CD4-positive, alpha-beta memory T cell (primary cell): ENCODE results near the gene PTX4. TPM values are rescaled to one million over a fixed set of nuclear protein-coding genes. Genes with fewer than 3 reads are reported as not detected.
A peak's percentile ranks its signal among the peaks of the same experiment; 100 is the strongest.

Source experiments
- CTCF ChIA-PET: fragments of 350-600 bp; sonication (Branson Sonifier 250); formaldehyde crosslinking; loops from one replicate; lab custom pipeline; 2021; ENCODE audit warnings: inconsistent platforms; ENCODE audit not compliant: partially characterized antibody; lab: Charles Lee
- POLR2A ChIA-PET: fragments of 350-600 bp; sonication (Branson Sonifier 250); formaldehyde crosslinking; loops from one replicate; lab custom pipeline; 2021; ENCODE audit not compliant: partially characterized antibody; lab: Charles Lee
- DNase-seq, 5 donors: peaks; one replicate each; pipeline versions ENCODE4 v3.0.0 to v3.0.0-alpha.2; 2020 to 2022; ENCODE audit warnings: mixed read lengths in 1 of 5
- H3K27ac ChIP-seq: one replicate; pipeline ENCODE4 v1.7.0; 2013; ENCODE audit warnings: low read depth, low read length
- H3K27me3 ChIP-seq: 2 replicates; pipeline ENCODE4 v1.7.0; 2013; ENCODE audit warnings: mild to moderate bottlenecking, low read length, moderate library complexity; ENCODE audit not compliant: insufficient read depth
- H3K36me3 ChIP-seq: 2 replicates; pipeline ENCODE4 v1.7.0; 2013; ENCODE audit warnings: mild to moderate bottlenecking, low read length, moderate library complexity; ENCODE audit not compliant: insufficient read depth
- H3K4me1 ChIP-seq: 2 replicates; pipeline ENCODE4 v1.7.0; 2013; ENCODE audit warnings: mild to moderate bottlenecking, low read length, moderate library complexity; ENCODE audit not compliant: insufficient read depth
- H3K4me3 ChIP-seq, 2 donors: one replicate each; pipeline ENCODE4 v1.7.0; 2013; ENCODE audit warnings: low read length in 2 of 2, mild to moderate bottlenecking in 1 of 2
- H3K9me3 ChIP-seq, 2 donors: one replicate each; pipeline ENCODE4 v1.7.0; 2013; ENCODE audit warnings: low read length in 2 of 2, control low read depth in 1 of 2; ENCODE audit not compliant: control insufficient read depth in 1 of 2
- H3K27ac Mint-ChIP-seq, 7 donors: one replicate each; pipeline ENCODE4 v1.8.0; 2020 to 2021; ENCODE audit warnings: mixed read lengths in 7 of 7, mild to moderate bottlenecking in 6 of 7, inconsistent platforms in 3 of 7, moderate library complexity in 3 of 7
- H3K27me3 Mint-ChIP-seq, 2 donors: one replicate each; pipeline ENCODE4 v1.8.0; 2020 to 2021; ENCODE audit warnings: mixed read lengths in 2 of 2
- H3K36me3 Mint-ChIP-seq, 2 donors: one replicate each; pipeline ENCODE4 v1.8.0; 2020 to 2021; ENCODE audit warnings: mixed read lengths in 2 of 2, inconsistent platforms in 1 of 2, mild to moderate bottlenecking in 1 of 2
- H3K4me1 Mint-ChIP-seq, 4 donors: one replicate each; pipeline ENCODE4 v1.8.0; 2020 to 2021; ENCODE audit warnings: mixed read lengths in 4 of 4, mild to moderate bottlenecking in 1 of 4
- H3K4me3 Mint-ChIP-seq, 8 donors: one replicate each; pipeline ENCODE4 v1.8.0; 2020 to 2021; ENCODE audit warnings: mixed read lengths in 8 of 8, mild to moderate bottlenecking in 7 of 8, moderate library complexity in 6 of 8, inconsistent platforms in 3 of 8
- H3K9me3 Mint-ChIP-seq, 8 donors: one replicate each; pipeline ENCODE4 v1.8.0; 2020 to 2021; ENCODE audit warnings: mixed read lengths in 8 of 8, mild to moderate bottlenecking in 5 of 8, inconsistent platforms in 3 of 8, moderate library complexity in 1 of 8
- intact Hi-C: fragments of 100-400 bp; cut with micrococcal nuclease; formaldehyde crosslinking; loops from one replicate; pipeline ENCODE4 v1.15.1; 2023
- polyA plus RNA-seq, 2 donors: library from polyadenylated mRNA; unstranded; fragments of 300-500 nt; fragmentation: Illumina TruSeq; gene quantifications; one replicate each; pipeline ENCODE4 v1.2.3, GENCODE V29; 2021
- total RNA-seq, 2 experiments: library from RNA; stranded (reverse); gene quantifications; one replicate each; pipeline ENCODE4 v1.2.3, GENCODE V29; 2021

PTX4 gene
- total and polyA plus RNA-seq, 4 experiments from 2014 or later = not detected

DNA sequence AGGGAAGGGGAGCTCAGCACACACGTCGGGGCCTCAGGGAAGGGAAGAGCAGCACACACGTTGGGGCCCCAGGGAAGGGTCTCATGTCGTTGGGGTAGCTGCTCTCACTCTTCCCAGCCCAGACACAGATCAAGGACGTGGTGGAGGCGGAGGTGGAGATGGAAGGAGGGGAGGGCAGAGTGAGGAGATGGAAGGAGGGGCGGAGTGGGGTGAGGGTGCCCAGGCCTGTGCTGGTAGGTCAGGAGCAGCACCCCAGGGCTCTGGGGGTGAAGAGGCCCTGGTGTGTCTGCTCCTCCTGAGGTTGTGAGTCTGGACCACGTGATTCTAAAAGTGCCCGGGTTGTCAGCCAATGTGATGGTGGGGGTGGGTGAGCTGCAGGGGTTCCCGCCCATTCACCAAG lies 28.8 kb downstream of the PTX4 start:
- DNase-seq = no peak
- H3K4me1 ChIP-seq = no peaks in the 10 kb centered on the region
- no peaks in the 10 kb centered on the region for H3K9me3 ChIP-seq
- ChIA-PET POLR2A (no interaction called here), CTCF (no interaction called here)
- peaks cover 0 to 2% (median 0%) of the 10 kb centered on the region in 4 donors for H3K4me1 Mint-ChIP-seq
- no peaks in the 10 kb centered on the region for H3K9me3 Mint-ChIP-seq
- intact Hi-C loops = no loop called here
- no peak overlapping the region for H3K4me3 Mint-ChIP-seq
- H3K27me3 Mint-ChIP-seq = no peaks in the 10 kb centered on the region
- H3K4me3 ChIP-seq = no peak overlapping the region
- peaks cover 12% of the 10 kb centered on the region for H3K36me3 ChIP-seq
- no peak overlapping the region for H3K27ac ChIP-seq
- H3K27ac Mint-ChIP-seq = no peak overlapping the region
- H3K36me3 Mint-ChIP-seq = peaks cover 8 to 17% of the 10 kb centered on the region in 2 donors
- H3K27me3 ChIP-seq = no peaks in the 10 kb centered on the region

- Histone ChIP-seq H3K36me3 (peaks cover 12% of the 10 kb centered on the region), H3K4me3 (no peak overlapping the region), H3K4me1 (no peaks in the 10 kb centered on the region), H3K27ac (no peak overlapping the region), H3K9me3 (no peaks in the 10 kb centered on the region), H3K27me3 (no peaks in the 10 kb centered on the region)
- H3K27me3 Mint-ChIP-seq = no peaks in the 10 kb centered on the region
- CTCF ChIA-PET = no interaction called here
- H3K27ac Mint-ChIP-seq = peak overlapping the region in 1 of 7 donors; percentile 84
- POLR2A ChIA-PET = no interaction called here
- H3K9me3 Mint-ChIP-seq = no peaks in the 10 kb centered on the region
- H3K4me1 Mint-ChIP-seq = peaks cover 0 to 2% (median 0%) of the 10 kb centered on the region in 4 donors
- intact Hi-C loops = no loop called here
- no peak for DNase-seq
- peaks cover 6 to 20% of the 10 kb centered on the region in 2 donors for H3K36me3 Mint-ChIP-seq
- no peak overlapping the region for H3K4me3 Mint-ChIP-seq
Measured at GRCh38 chr16:1458977-1459341, 29.8 kb downstream of the PTX4 start.

DNA sequence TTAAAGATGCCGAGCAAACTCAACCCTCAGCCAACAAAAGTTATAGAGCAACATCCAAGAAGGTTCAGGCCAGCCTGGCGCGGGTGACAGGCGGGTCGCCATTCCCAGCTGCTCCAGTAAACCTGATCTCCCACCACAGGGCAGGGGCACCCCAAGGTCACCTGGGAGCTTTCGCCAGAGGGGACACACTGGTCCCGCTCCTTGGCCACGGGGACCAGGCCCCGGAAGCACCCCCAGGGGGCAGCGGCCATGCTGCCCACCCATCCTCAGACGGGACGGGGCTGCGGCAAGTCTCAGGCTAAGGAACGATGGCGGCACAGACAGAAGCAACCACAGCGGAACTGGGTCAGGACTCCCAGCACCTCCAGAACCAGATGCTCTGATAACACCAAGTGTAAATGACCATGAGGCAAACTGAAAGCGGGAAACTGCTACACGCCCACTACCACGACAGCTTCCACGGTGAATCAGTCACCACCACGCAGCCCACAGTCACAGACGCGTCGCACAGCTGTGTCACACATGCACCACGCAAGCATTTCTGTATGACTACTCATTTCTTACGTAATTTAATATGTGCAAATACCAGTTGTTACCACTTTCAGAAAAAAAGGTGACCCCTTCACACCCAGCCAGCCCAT lies 30.3 kb downstream of the PTX4 start:
- peak overlapping the region in 1 of 7 donors; percentile 84 for H3K27ac Mint-ChIP-seq
- DNase-seq = no peak
- Histone ChIP-seq H3K27me3 (no peaks in the 10 kb centered on the region), H3K36me3 (peaks cover 17% of the 10 kb centered on the region), H3K9me3 (no peaks in the 10 kb centered on the region), H3K4me1 (no peaks in the 10 kb centered on the region), H3K4me3 (no peak overlapping the region), H3K27ac (no peak overlapping the region)
- no peak overlapping the region for H3K4me3 Mint-ChIP-seq
- peaks cover 5 to 21% of the 10 kb centered on the region in 2 donors for H3K36me3 Mint-ChIP-seq
- H3K9me3 Mint-ChIP-seq = no peaks in the 10 kb centered on the region
- intact Hi-C loops = no loop called here
- ChIA-PET POLR2A (no interaction called here), CTCF (no interaction called here)
- no peaks in the 10 kb centered on the region for H3K27me3 Mint-ChIP-seq
- H3K4me1 Mint-ChIP-seq = peaks cover 0 to 2% (median 0%) of the 10 kb centered on the region in 4 donors

DNA sequence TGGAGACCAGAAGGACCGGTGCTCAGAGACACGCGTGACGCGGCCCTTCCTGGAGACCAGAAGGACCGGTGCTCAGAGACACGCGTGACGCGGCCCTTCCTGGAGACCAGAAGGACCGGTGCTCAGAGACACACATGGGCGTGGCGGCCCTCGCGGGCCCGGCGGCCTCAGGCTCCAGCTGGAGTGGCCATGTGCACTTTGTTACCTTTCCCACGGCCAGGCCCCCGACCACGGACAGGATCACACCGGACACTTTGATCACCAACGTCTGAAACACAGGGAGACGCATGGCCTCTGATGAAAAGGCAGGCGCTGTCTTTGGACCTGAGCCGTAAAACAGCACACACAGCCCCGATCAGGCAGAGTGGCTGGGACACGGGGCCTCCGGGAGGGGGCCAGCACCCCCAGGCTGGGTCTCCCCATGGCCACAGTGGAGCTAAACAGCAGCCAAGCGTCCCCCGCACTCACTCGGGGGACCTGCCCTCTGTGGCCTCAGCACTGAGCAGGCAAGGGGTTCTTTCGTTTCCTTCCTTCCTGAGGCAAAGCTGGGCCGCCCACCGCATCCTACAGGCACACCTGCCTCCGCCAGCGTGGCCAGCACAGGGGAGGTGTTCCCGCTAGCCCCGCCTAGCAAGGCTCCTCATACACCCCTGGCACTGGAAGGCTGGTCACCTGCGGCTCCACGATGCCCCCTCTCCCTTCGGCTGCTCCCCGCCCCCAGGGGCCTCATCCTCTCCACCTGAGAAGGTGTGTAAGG lies 31.1 kb downstream of the PTX4 start:
- H3K9me3 ChIP-seq = no peaks in the 10 kb centered on the region
- Mint-ChIP-seq H3K27ac (no peak overlapping the region), H3K27me3 (no peaks in the 10 kb centered on the region), H3K4me1 (peaks cover 0 to 2% (median 0%) of the 10 kb centered on the region in 4 donors), H3K4me3 (no peak overlapping the region), H3K36me3 (peaks cover 2 to 24% of the 10 kb centered on the region in 2 donors), H3K9me3 (no peaks in the 10 kb centered on the region)
- H3K27ac ChIP-seq = no peak overlapping the region
- intact Hi-C loops = no loop called here
- CTCF ChIA-PET = no interaction called here
- peaks cover 17% of the 10 kb centered on the region for H3K36me3 ChIP-seq
- H3K4me3 ChIP-seq = no peak overlapping the region
- POLR2A ChIA-PET = no interaction called here
- no peaks in the 10 kb centered on the region for H3K27me3 ChIP-seq
- no peaks in the 10 kb centered on the region for H3K4me1 ChIP-seq
- DNase-seq = no peak

GRCh38 chr16:1456951-1457350 lies 31.8 kb downstream of the PTX4 start:
- Histone ChIP-seq H3K9me3 (no peaks in the 10 kb centered on the region), H3K4me1 (no peaks in the 10 kb centered on the region), H3K27me3 (no peaks in the 10 kb centered on the region), H3K36me3 (peaks cover 17% of the 10 kb centered on the region), H3K27ac (no peak overlapping the region), H3K4me3 (no peak overlapping the region)
- Mint-ChIP-seq H3K27ac (no peak overlapping the region), H3K9me3 (no peaks in the 10 kb centered on the region), H3K36me3 (peaks cover 3 to 23% of the 10 kb centered on the region in 2 donors), H3K4me3 (no peak overlapping the region), H3K27me3 (no peaks in the 10 kb centered on the region), H3K4me1 (peaks cover 0 to 2% (median 0%) of the 10 kb centered on the region in 4 donors)
- no peak for DNase-seq
- intact Hi-C loops = no loop called here
- POLR2A ChIA-PET = no interaction called here
- CTCF ChIA-PET = no interaction called here

DNA sequence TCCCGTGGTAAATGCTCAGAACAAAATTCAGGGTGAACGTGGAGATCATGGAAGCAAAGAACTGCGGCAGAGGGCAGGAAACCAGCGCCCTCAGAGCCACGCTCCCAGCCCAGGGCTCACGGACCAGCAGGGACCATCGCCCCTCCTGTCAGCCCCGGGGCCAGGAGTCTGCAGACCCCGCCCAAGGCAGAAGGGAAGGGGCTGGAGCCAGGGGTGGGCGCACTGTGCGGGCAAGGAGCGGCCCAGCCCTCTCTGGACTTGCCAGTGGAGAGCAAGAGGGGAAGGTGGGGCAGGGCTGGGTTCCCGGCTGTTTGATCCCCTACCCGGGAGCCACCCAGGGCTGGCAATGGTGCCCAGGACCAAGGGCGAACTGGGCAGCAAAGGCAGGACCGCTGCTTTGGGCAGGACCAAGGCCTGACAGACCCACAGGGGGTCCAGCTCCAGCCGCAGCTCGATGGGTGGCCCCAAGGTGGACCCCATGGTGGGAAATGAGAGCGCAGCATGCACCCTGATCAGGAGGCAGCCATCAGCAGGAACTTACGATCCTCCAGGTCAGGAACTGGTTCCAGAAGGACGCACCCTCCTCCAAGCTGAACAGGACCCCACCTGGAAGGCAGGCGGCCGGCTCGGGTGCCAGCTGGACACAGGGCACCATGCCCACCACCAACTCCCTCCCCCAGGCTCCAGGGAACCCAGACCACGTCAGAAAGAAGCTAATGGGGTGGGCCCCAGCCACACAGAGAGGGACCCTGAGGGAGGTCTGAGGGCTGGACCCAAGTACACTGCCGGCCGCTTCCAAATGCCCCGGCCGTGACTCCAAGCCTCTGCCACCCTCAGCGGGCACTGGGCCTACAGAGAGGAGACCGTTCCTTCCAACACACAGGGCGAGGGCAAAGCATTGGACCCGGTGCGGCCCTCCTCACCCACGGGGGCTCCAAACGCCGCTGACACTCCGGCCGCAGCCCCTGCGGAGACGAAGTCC lies 33.3 kb downstream of the PTX4 start:
- H3K4me3 Mint-ChIP-seq = no peak overlapping the region
- ChIA-PET POLR2A (no interaction called here), CTCF (no interaction called here)
- peaks cover 6 to 23% of the 10 kb centered on the region in 2 donors for H3K36me3 Mint-ChIP-seq
- Histone ChIP-seq H3K36me3 (peaks cover 6% of the 10 kb centered on the region), H3K27me3 (no peaks in the 10 kb centered on the region), H3K4me1 (no peaks in the 10 kb centered on the region), H3K9me3 (no peaks in the 10 kb centered on the region), H3K4me3 (no peak overlapping the region), H3K27ac (no peak overlapping the region)
- intact Hi-C loops = no loop called here
- no peaks in the 10 kb centered on the region for H3K27me3 Mint-ChIP-seq
- H3K4me1 Mint-ChIP-seq = no peaks in the 10 kb centered on the region
- DNase-seq = no peak
- H3K9me3 Mint-ChIP-seq = no peaks in the 10 kb centered on the region
- no peak overlapping the region for H3K27ac Mint-ChIP-seq

- peak overlapping the region in 1 of 7 donors; percentile 87 for H3K27ac Mint-ChIP-seq
- no peak overlapping the region for H3K27ac ChIP-seq
- H3K4me1 Mint-ChIP-seq = no peaks in the 10 kb centered on the region
- ChIA-PET POLR2A (no interaction called here), CTCF (no interaction called here)
- H3K9me3 ChIP-seq = no peaks in the 10 kb centered on the region
- H3K27me3 ChIP-seq = no peaks in the 10 kb centered on the region
- no peak for DNase-seq
- H3K4me3 ChIP-seq = no peak overlapping the region
- no peak overlapping the region for H3K4me3 Mint-ChIP-seq
- H3K36me3 Mint-ChIP-seq = peaks cover 6 to 24% of the 10 kb centered on the region in 2 donors
- H3K4me1 ChIP-seq = no peaks in the 10 kb centered on the region
- peaks cover 5% of the 10 kb centered on the region for H3K36me3 ChIP-seq
- H3K9me3 Mint-ChIP-seq = no peaks in the 10 kb centered on the region
- intact Hi-C loops = no loop called here
- no peaks in the 10 kb centered on the region for H3K27me3 Mint-ChIP-seq
Measured at GRCh38 chr16:1454561-1454960, 34.2 kb downstream of the PTX4 start.
